ENCODE results near the gene ARFGAP3.

ARFGAP3 gene

GRCh38 chr22:42800451-42801251 lies 56.4 kb downstream of the ARFGAP3 start:
- DNase-seq (ENCODE audit: extremely low spot score) = no peak
- POLR2A ChIA-PET = interaction anchor here (0.7 kb wide), 1 partner anchor 249 kb away, joined by 3 read pairs; no protein-coding TSS in a partner anchor
- CTCF ChIA-PET = interaction anchor here (0.6 to 1.1 kb wide), 2 partner anchors 19 to 179 kb away, joined by 5 read pairs; no protein-coding TSS in a partner anchor
- TF ChIP-seq HDGF (IDR thresholded peaks at IDR 0.05; ENCODE audit: borderline replicate concordance) = no peak
- TF ChIP-seq TARDBP (IDR thresholded peaks at IDR 0.05) = no peak
- no peak for TF ChIP-seq CTBP1 (IDR thresholded peaks at IDR 0.05; ENCODE audit: borderline replicate concordance)
- no peak for TF ChIP-seq SP1 (IDR thresholded peaks at IDR 0.05)
- TF ChIP-seq FOXM1 (IDR thresholded peaks at IDR 0.05; ENCODE audit: borderline replicate concordance) = no peak
- no peak for TF ChIP-seq FOXK2 (IDR thresholded peaks at IDR 0.05)
- TF ChIP-seq LEF1 (IDR thresholded peaks at IDR 0.05; ENCODE audit: borderline replicate concordance) = no peak
- no peak for TF ChIP-seq L3MBTL2 (conservative IDR thresholded peaks at IDR 0.05)
- no peak for TF ChIP-seq SUZ12 (IDR thresholded peaks at IDR 0.05)
- no peak for TF ChIP-seq NFRKB (IDR thresholded peaks at IDR 0.05)
- TF ChIP-seq FOXA1 (IDR thresholded peaks at IDR 0.05) = no peak
- no peak for TF ChIP-seq BHLHE40 (IDR thresholded peaks at IDR 0.05; ENCODE audit: borderline replicate concordance)
- no peak for TF ChIP-seq ZNF384 (IDR thresholded peaks at IDR 0.05)

DNA sequence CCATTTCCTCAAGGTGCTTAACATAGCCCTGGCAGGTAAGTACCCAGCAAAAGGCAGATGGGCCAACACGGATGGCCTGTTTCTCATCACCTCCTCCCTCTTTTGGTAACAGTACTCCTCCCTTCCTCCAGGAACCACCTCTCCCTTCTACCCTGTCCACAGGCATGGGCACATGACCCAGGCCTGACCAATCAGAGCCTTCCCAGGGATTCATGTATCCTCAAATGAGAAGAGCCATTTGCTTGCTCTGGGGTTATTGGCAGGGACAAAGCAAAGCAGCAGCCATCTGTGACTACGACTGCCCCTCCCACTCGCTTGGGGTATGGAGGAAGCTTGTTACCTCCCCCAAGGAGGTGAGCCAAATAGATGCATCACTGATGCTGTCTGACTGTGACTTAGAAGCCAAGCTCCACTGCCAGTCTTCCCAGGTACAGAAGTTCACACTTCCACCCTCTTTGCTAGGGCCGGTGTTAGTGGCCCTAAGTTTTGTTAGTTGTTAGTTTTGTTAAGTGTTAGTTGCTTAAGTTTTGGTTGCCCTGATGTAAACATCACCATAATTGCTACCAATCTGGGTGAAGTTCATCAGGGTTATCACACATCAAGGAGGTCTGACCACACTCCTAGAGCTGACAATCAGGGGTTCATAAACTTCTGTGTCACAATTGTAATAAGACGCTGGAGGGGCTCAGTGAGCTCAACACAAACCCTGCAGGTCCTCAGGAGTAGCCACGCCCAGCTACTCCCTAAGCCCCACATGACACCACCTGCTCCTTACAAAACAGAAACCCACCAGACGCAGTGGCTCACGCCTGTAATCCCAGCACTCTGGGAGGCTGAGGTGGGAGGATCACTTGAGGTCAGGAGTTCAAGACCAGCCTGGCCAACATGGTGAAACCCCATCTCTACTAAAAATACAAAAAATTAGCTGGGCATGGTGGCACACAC lies 57.3 kb downstream of the ARFGAP3 start:
- TF ChIP-seq ELF4 (IDR thresholded peaks at IDR 0.05) (no peak), PKNOX1 (IDR thresholded peaks at IDR 0.05) (no peak)
- POLR2A ChIA-PET = interaction anchor here (0.7 kb wide), 1 partner anchor 250 kb away, joined by 3 read pairs; no protein-coding TSS in a partner anchor
- no peak for DNase-seq (ENCODE audit: extremely low spot score)
- CTCF ChIA-PET = no interaction called here

DNA sequence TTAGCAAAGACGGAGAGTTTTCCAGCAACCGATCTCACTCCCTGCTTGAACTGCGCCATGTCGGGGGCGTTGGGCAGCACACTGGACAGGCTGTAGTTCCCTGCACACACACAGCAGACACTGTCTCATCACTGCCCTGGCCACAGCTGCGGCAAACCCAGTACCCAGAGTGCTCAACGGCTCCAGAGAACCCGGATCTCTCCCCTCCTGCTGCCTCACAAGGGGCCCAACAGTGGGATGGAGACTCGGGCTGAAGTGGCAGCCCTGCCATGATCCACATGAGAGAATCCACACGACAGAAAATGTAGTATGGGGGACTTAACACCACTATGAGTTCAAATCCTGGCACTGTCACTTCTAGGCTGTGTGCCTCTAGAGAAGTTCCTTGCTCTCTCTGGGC lies 58.0 kb downstream of the ARFGAP3 start:
- ChIA-PET POLR2A (no interaction called here), CTCF (no interaction called here)
- no peak for DNase-seq (ENCODE audit: extremely low spot score)
- TF ChIP-seq FOXA1 (IDR thresholded peaks at IDR 0.05) (no peak), FOXK2 (IDR thresholded peaks at IDR 0.05) (no peak)

GRCh38 chr22:42797011-42797410 lies 60.1 kb downstream of the ARFGAP3 start:
- CTCF ChIA-PET = no interaction called here

DNA sequence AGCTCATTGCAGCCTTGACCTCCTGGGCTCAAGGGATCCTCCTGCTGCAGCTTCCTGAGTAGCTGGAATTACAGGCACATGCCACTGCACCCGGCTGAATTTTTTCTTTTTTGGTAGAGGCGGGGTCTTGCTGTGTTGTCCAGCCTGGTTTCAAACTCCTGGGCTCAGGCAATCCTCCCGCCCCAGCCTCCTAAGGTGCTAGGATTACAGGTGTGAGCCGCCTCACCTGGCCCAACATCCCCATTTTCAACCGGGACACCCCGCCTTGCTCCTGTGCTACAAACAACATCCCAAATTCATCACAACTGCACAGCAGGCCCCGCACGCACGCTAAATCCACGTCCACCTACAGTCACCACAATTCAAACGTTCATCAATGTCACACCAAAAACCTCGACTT lies 61.0 kb downstream of the ARFGAP3 start:
- CTCF ChIA-PET = interaction anchor here (0.7 kb wide), 1 partner anchor 136 kb away, joined by 4 read pairs; no protein-coding TSS in a partner anchor
- no peak for DNase-seq (ENCODE audit: extremely low spot score)
- POLR2A ChIA-PET = no interaction called here
- no peak for TF ChIP-seq FOXA1 (IDR thresholded peaks at IDR 0.05)
- no peak for TF ChIP-seq PKNOX1 (IDR thresholded peaks at IDR 0.05)
- TF ChIP-seq CTBP1 (IDR thresholded peaks at IDR 0.05; ENCODE audit: borderline replicate concordance) = no peak

More at GRCh38 chr22:42797011-42797410, 60.1 kb downstream of the ARFGAP3 start:
- POLR2A ChIA-PET = no interaction called here
- no peak for DNase-seq (ENCODE audit: extremely low spot score)
- TF ChIP-seq BHLHE40 (IDR thresholded peaks at IDR 0.05; ENCODE audit: borderline replicate concordance) (no peak), CTBP1 (IDR thresholded peaks at IDR 0.05; ENCODE audit: borderline replicate concordance) (no peak), FOXK2 (IDR thresholded peaks at IDR 0.05) (no peak), ELF4 (IDR thresholded peaks at IDR 0.05) (no peak), SP1 (IDR thresholded peaks at IDR 0.05) (no peak), NFRKB (IDR thresholded peaks at IDR 0.05) (no peak), LEF1 (IDR thresholded peaks at IDR 0.05; ENCODE audit: borderline replicate concordance) (no peak), SUZ12 (IDR thresholded peaks at IDR 0.05) (no peak), FOXM1 (IDR thresholded peaks at IDR 0.05; ENCODE audit: borderline replicate concordance) (no peak), FOXA1 (IDR thresholded peaks at IDR 0.05) (no peak), PKNOX1 (IDR thresholded peaks at IDR 0.05) (no peak)

- no peak for DNase-seq (ENCODE audit: extremely low spot score)
- ChIA-PET POLR2A (no interaction called here), CTCF (interaction anchor here (0.5 kb wide), 1 partner anchor 13 kb away, joined by 6 read pairs; no protein-coding TSS in a partner anchor)
- TF ChIP-seq BHLHE40 (IDR thresholded peaks at IDR 0.05; ENCODE audit: borderline replicate concordance) = no peak
- TF ChIP-seq FOXM1 (IDR thresholded peaks at IDR 0.05; ENCODE audit: borderline replicate concordance) = no peak
- TF ChIP-seq TARDBP (IDR thresholded peaks at IDR 0.05) = no peak
- TF ChIP-seq LEF1 (IDR thresholded peaks at IDR 0.05; ENCODE audit: borderline replicate concordance) = no peak
- TF ChIP-seq FOXA1 (IDR thresholded peaks at IDR 0.05) = no peak
- TF ChIP-seq ARNT (IDR thresholded peaks at IDR 0.05) = no peak
- TF ChIP-seq PKNOX1 (IDR thresholded peaks at IDR 0.05) = no peak
- no peak for TF ChIP-seq ZNF384 (IDR thresholded peaks at IDR 0.05)
- TF ChIP-seq L3MBTL2 (conservative IDR thresholded peaks at IDR 0.05) = no peak
- TF ChIP-seq SP1 (IDR thresholded peaks at IDR 0.05) = no peak
- TF ChIP-seq ELF4 (IDR thresholded peaks at IDR 0.05) = no peak
Observed at GRCh38 chr22:42794551-42795510, 62.2 kb downstream of the ARFGAP3 start.
